HepG2 (cell line): ENCODE data around the gene MYO19. TPM values are rescaled to one million over a fixed set of nuclear protein-coding genes. Genes with fewer than 3 reads are reported as not detected.

Experiments used
- ATAC-seq: fragments of 200-7000 bp; cut with Tn5 transposase; 3 replicates; pipeline ENCODE4 v1.9.1; 2020; ENCODE audit warnings: mild to moderate bottlenecking, moderate library complexity
- BruUV-seq: library from RNA; stranded (reverse); fragments of 400-500 nt; replicated peaks from 2 replicates; lab custom pipeline; 2021; lab: Mats Ljungman, UMichigan
- CTCF ChIA-PET: fragments of 300-600 bp; formaldehyde crosslinking; extraction: SDS; loops from one replicate; lab custom pipeline; 2021; ENCODE audit warnings: low total read pairs, inconsistent platforms, low intra/inter-chr PET ratio; lab: Yijun Ruan, JAX
- POLR2A ChIA-PET: fragments of 350-600 bp; sonication (Branson Sonifier 250); formaldehyde crosslinking; loops from one replicate; lab custom pipeline; 2020; ENCODE audit warnings: antibody characterized with exemption, inconsistent platforms; lab: Yijun Ruan, JAX
- DNase-seq: peaks from one replicate; pipeline ENCODE4 v3.0.0-alpha.2; 2015; ENCODE audit warnings: low spot score
- FAIRE-seq: peaks from 3 replicates; lab custom pipeline; 2011; peaks lifted over from hg19 to GRCh38; lab: Jason Lieb, UNC
- H2AFZ ChIP-seq: one replicate; pipeline ENCODE4 v1.6.1; 2011; ENCODE audit warnings: low read length, inconsistent platforms
- H3K27ac ChIP-seq: fragments of 300-600 bp; 3 replicates; pipeline ENCODE4 v1.8.0; 2011; ENCODE audit warnings: mixed run types, mild to moderate bottlenecking, mixed read lengths, low read length, inconsistent platforms; ENCODE audit not compliant: insufficient read depth; ENCODE audit errors: extremely low read length
- H3K27me3 ChIP-seq, 2 experiments: fragments of 200-600 bp in 1 of 2; 2 replicates in 1 of 2; 3 replicates in 1 of 2; pipeline versions ENCODE4 v1.6.0 to v1.8.0; 2011; ENCODE audit warnings: low read length in 2 of 2, mild to moderate bottlenecking in 2 of 2, moderate library complexity in 2 of 2, inconsistent platforms in 1 of 2; ENCODE audit not compliant: insufficient read depth in 2 of 2, control insufficient read depth in 1 of 2
- H3K36me3 ChIP-seq, 2 experiments: fragments of 200-600 bp in 1 of 2; replicated peaks in 1 of 2; 2 replicates in 1 of 2; 3 replicates in 1 of 2; pipeline versions ENCODE4 v1.5.1 to v1.8.0; 2011; ENCODE audit warnings: low read length in 2 of 2, inconsistent platforms in 1 of 2; ENCODE audit not compliant: insufficient read depth in 2 of 2, control insufficient read depth in 1 of 2
- H3K4me1 ChIP-seq: 2 replicates; pipeline ENCODE4 v1.5.1; 2012; ENCODE audit warnings: low read length, inconsistent platforms; ENCODE audit not compliant: insufficient read depth
- H3K4me2 ChIP-seq: 2 replicates; pipeline ENCODE4 v1.6.0; 2011; ENCODE audit warnings: low read depth, low read length, inconsistent platforms
- H3K4me3 ChIP-seq, 3 experiments: fragments of 200-600 bp in 1 of 3; sonication (generic), shearing (Covaris generic) in 1 of 3; replicated peaks in 1 of 3; 2 replicates each; pipeline ENCODE4 v1.5.1; 2011 to 2016; ENCODE audit warnings: low read length in 3 of 3, inconsistent platforms in 2 of 3, low read depth in 2 of 3, mild to moderate bottlenecking in 2 of 3, control low read depth in 1 of 3, mixed read lengths in 1 of 3; ENCODE audit not compliant: insufficient read depth in 1 of 3
- H3K79me2 ChIP-seq: one replicate; pipeline ENCODE4 v1.6.1; 2011; ENCODE audit warnings: low read length, inconsistent platforms; ENCODE audit not compliant: insufficient read depth
- H3K9ac ChIP-seq: 2 replicates; pipeline ENCODE4 v1.6.0; 2011; ENCODE audit warnings: mild to moderate bottlenecking, low read depth, low read length, inconsistent platforms; ENCODE audit not compliant: insufficient read depth
- H3K9me3 ChIP-seq: 2 replicates; pipeline ENCODE4 v1.5.1; 2012; ENCODE audit warnings: mild to moderate bottlenecking, low read length
- H4K20me1 ChIP-seq: 2 replicates; pipeline ENCODE4 v1.6.0; 2011; ENCODE audit warnings: inconsistent platforms, mild to moderate bottlenecking, low read length, moderate library complexity; ENCODE audit not compliant: insufficient read depth
- AHDC1 ChIP-seq: sonication (generic); formaldehyde crosslinking; IDR thresholded peaks from 2 replicates; pipeline ENCODE4 v1.5.1; 2020; ENCODE audit warnings: mild to moderate bottlenecking, missing genetic modification reagents, borderline replicate concordance
- ARID3A ChIP-seq: IDR thresholded peaks from 2 replicates; pipeline ENCODE4 v1.6.1; 2012; ENCODE audit warnings: low read depth, low read length, improper control_type of control experiment
- ARNT2 ChIP-seq: sonication (generic); formaldehyde crosslinking; IDR thresholded peaks from 2 replicates; pipeline ENCODE4 v1.8.0; 2022; ENCODE audit warnings: mild to moderate bottlenecking, low read depth, missing genetic modification reagents, moderate library complexity
- BRCA1 ChIP-seq: sonication (generic); formaldehyde crosslinking; IDR thresholded peaks from 2 replicates; pipeline ENCODE4 v1.4.0; 2020; ENCODE audit warnings: missing genetic modification reagents
- E2F5 ChIP-seq: sonication (generic); formaldehyde crosslinking; conservative IDR thresholded peaks from 2 replicates; pipeline ENCODE4 v1.4.0; 2020; ENCODE audit warnings: missing genetic modification reagents
- RXRB ChIP-seq: IDR thresholded peaks from 2 replicates; pipeline ENCODE4 v1.6.1; 2016; ENCODE audit warnings: borderline replicate concordance, missing genetic modification reagents, missing compliant biosample characterization
- USF2 ChIP-seq, 2 experiments: sonication (generic) in 1 of 2; formaldehyde crosslinking in 1 of 2; IDR thresholded peaks; 2 replicates each; pipeline versions ENCODE4 v1.5.1 to v1.6.1; 2011 to 2020; ENCODE audit warnings: borderline replicate concordance in 1 of 2, low read depth in 1 of 2, low read length in 1 of 2, mild to moderate bottlenecking in 1 of 2, missing genetic modification reagents in 1 of 2, moderate library complexity in 1 of 2
- ZNF225 ChIP-seq: sonication (generic); formaldehyde crosslinking; IDR thresholded peaks from 2 replicates; pipeline ENCODE4 v1.4.0; 2020; ENCODE audit warnings: mild to moderate bottlenecking, missing genetic modification reagents
- WGBS: methylation state at CpG from one replicate; pipeline ENCODE4 v1.1.6; 2017; ENCODE audit warnings: low lambda C conversion rate; 5-methylcytosine and 5-hydroxymethylcytosine counted together
- in situ Hi-C: cut with HindIII; loops from 2 replicates; pipeline ENCODE4 v1.10.0; 2017; ENCODE audit warnings: low pct_unique_long_range_greater_than_20kb; ENCODE audit not compliant: extremely low pct_ligation_motif_present
- intact Hi-C: fragments of 100-400 bp; cut with micrococcal nuclease; formaldehyde crosslinking; loops from one replicate; pipeline ENCODE4 v1.10.0; 2022; ENCODE audit not compliant: unreplicated experiment
- polyA plus RNA-seq, 8 experiments: library from polyadenylated mRNA; depleted of rRNA in 3 of 8; stranded (reverse) in 7 of 8; unstranded in 1 of 8; fragments of >200 nt; fragmentation: Illumina TruSeq in 4 of 8; extraction: Trizol in 4 of 8; gene quantifications; 2 replicates each; pipeline versions ENCODE4 v1.2.1 to v1.2.3, GENCODE V29; 2011 to 2016; ENCODE audit warnings: low read depth in 4 of 8, missing spikeins in 1 of 8, mixed read lengths in 1 of 8; ENCODE audit not compliant: insufficient read depth in 1 of 8
- total RNA-seq, 5 experiments: library from RNA; depleted of rRNA; stranded (reverse); fragments of >200 nt; fragmentation: Illumina TruSeq; extraction: Trizol; gene quantifications; 2 replicates each; pipeline ENCODE4 v1.2.3, GENCODE V29; 2016; ENCODE audit warnings: low read depth in 1 of 5
- TF ChIP-seq, protein P1 (sequence below): sonication (generic); formaldehyde crosslinking; IDR thresholded peaks from 2 replicates; pipeline ENCODE4 v1.4.0; 2020; ENCODE audit warnings: missing genetic modification reagents, mild to moderate bottlenecking, borderline replicate concordance

Gene MYO19
- total and polyA plus RNA-seq, 2 of the 13 experiments (the other 11 are each of a cell fraction or from before 2014, with no cell fraction given), result 75.7 to 82.3 TPM

DNA sequence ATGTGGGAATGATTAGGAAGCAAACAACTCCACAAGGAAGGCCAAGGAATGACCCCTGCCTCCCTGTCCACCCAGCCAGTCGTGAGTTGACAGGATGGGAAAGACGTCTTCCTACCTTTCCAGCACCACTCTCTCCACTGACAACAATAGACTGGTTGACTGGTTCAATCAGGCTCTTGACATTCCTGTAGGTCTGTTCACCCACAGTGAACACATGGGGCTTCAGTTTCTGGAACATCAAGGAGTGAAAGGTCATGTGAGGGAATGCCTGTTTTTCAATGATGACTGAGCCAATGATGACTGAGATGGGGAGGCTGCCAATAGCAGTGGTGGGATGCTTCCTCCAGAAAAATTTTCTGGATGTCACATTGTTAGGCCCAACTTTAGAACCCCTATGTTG is 9.6 kb downstream of the MYO19 start:
- DNase-seq, result no peak
- no TSS peak for BruUV-seq
- 100% methylated on average over 2 of the region's 2 CpGs for WGBS
- Histone ChIP-seq H3K4me1 (no peaks in the 10 kb centered on the region), H3K4me2 (no peak overlapping the region), H3K9me3 (no peaks in the 10 kb centered on the region), H3K9ac (no peak overlapping the region), H2AFZ (no peak overlapping the region), H3K27ac (no peak overlapping the region), H3K4me3 (no peak overlapping the region), H3K27me3 (no peaks in the 10 kb centered on the region), H3K36me3 (peaks cover 24 to 70% of the 10 kb centered on the region in 2 experiments), H3K79me2 (no peaks in the 10 kb centered on the region), H4K20me1 (no peaks in the 10 kb centered on the region)
- ChIA-PET POLR2A (interaction anchor here (1.9 kb wide), 1 partner anchor 9 kb away, joined by 5 read pairs; the partner anchor contains the start of genes MYO19 and PIGW), CTCF (no interaction called here)
- intact Hi-C loops, result no loop called here
- in situ Hi-C loops, result no loop called here
- no peak for ATAC-seq
- no peak for FAIRE-seq
- TF ChIP-seq, protein P1, sequence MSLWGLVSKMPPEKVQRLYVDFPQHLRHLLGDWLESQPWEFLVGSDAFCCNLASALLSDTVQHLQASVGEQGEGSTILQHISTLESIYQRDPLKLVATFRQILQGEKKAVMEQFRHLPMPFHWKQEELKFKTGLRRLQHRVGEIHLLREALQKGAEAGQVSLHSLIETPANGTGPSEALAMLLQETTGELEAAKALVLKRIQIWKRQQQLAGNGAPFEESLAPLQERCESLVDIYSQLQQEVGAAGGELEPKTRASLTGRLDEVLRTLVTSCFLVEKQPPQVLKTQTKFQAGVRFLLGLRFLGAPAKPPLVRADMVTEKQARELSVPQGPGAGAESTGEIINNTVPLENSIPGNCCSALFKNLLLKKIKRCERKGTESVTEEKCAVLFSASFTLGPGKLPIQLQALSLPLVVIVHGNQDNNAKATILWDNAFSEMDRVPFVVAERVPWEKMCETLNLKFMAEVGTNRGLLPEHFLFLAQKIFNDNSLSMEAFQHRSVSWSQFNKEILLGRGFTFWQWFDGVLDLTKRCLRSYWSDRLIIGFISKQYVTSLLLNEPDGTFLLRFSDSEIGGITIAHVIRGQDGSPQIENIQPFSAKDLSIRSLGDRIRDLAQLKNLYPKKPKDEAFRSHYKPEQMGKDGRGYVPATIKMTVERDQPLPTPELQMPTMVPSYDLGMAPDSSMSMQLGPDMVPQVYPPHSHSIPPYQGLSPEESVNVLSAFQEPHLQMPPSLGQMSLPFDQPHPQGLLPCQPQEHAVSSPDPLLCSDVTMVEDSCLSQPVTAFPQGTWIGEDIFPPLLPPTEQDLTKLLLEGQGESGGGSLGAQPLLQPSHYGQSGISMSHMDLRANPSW (CRISPR knock-in tag), result no peak
- TF ChIP-seq USF2 (IDR thresholded peaks at IDR 0.05; ENCODE audit: low read depth, low read length), result no peak
- TF ChIP-seq USF2 (CRISPR knock-in tag; IDR thresholded peaks at IDR 0.05; ENCODE audit: borderline replicate concordance), result no peak
- TF ChIP-seq ARNT2 (CRISPR knock-in tag), result no peak
- TF ChIP-seq BRCA1, result no peak
- TF ChIP-seq RXRB, result no peak
- TF ChIP-seq AHDC1 (CRISPR knock-in tag), result no peak
- TF ChIP-seq E2F5, result no peak
- TF ChIP-seq ARID3A, result no peak
- no peak for TF ChIP-seq ZNF225 (CRISPR knock-in tag)
